Endothelial cell of umbilical vein (primary cell): ENCODE results near the gene PCGF3. TPM values are rescaled to one million over a fixed set of nuclear protein-coding genes. Genes with fewer than 3 reads are reported as not detected.

Source experiments
- BruUV-seq: library from RNA; stranded (reverse); fragments of 400-500 nt; replicated peaks from 2 replicates; lab custom pipeline; 2021; lab: Mats Ljungman, UMichigan
- CTCF ChIA-PET: fragments of 300-600, 350-600 bp; sonication (Branson Sonifier 250); formaldehyde crosslinking; loops from one replicate; lab custom pipeline; 2021; ENCODE audit warnings: antibody characterized with exemption, inconsistent platforms; lab: Charles Lee
- POLR2A ChIA-PET: fragments of 300-600, 350-600 bp; sonication (Branson Sonifier 250); formaldehyde crosslinking; loops from one replicate; lab custom pipeline; 2021; ENCODE audit warnings: antibody characterized with exemption, inconsistent platforms; lab: Charles Lee
- DNase-seq: peaks from one replicate; pipeline ENCODE4 v3.0.0-alpha.2; 2011; ENCODE audit warnings: low read depth, low spot score
- FAIRE-seq: peaks from 2 replicates; lab custom pipeline; 2011; peaks lifted over from hg19 to GRCh38; lab: Jason Lieb, UNC
- H2AFZ ChIP-seq: 2 replicates; pipeline ENCODE4 v1.6.0; 2012; ENCODE audit warnings: low read depth, low read length, control low read depth, inconsistent platforms
- H3K27ac ChIP-seq: 2 replicates; pipeline ENCODE4 v1.5.1; 2011; ENCODE audit warnings: low read depth, mild to moderate bottlenecking, control low read depth, low read length, moderate library complexity; ENCODE audit not compliant: insufficient read depth
- H3K27me3 ChIP-seq, 2 experiments: 2 replicates each; pipeline versions ENCODE4 v1.6.0 to v1.6.1; 2011; ENCODE audit warnings: low read length in 2 of 2, mixed read lengths in 1 of 2; ENCODE audit not compliant: control insufficient read depth in 2 of 2, insufficient read depth in 2 of 2
- H3K36me3 ChIP-seq, 2 experiments: 2 replicates in 1 of 2; 3 replicates in 1 of 2; pipeline ENCODE4 v1.5.1; 2011; ENCODE audit warnings: low read length in 2 of 2, mild to moderate bottlenecking in 1 of 2, moderate library complexity in 1 of 2; ENCODE audit not compliant: control insufficient read depth in 2 of 2, insufficient read depth in 2 of 2; ENCODE audit errors: extremely low read depth in 1 of 2
- H3K4me1 ChIP-seq: 3 replicates; pipeline ENCODE4 v1.5.1; 2011; ENCODE audit warnings: mild to moderate bottlenecking, low read length; ENCODE audit not compliant: control insufficient read depth, insufficient read depth; ENCODE audit errors: extremely low read depth
- H3K4me2 ChIP-seq: 2 replicates; pipeline ENCODE4 v1.6.1; 2011; ENCODE audit warnings: low read length, control low read depth, mixed read lengths; ENCODE audit not compliant: insufficient read depth
- H3K4me3 ChIP-seq, 3 experiments: fragments of 200-600 bp in 1 of 3; sonication (generic), shearing (Covaris generic) in 1 of 3; replicated peaks in 1 of 3; 2 replicates each; pipeline ENCODE4 v1.5.1; 2011 to 2016; ENCODE audit warnings: control low read depth in 3 of 3, low read length in 3 of 3, mild to moderate bottlenecking in 2 of 3, inconsistent platforms in 1 of 3, low read depth in 1 of 3, moderate library complexity in 1 of 3; ENCODE audit not compliant: insufficient read depth in 1 of 3
- H3K79me2 ChIP-seq: 2 replicates; pipeline ENCODE4 v1.6.0; 2012; ENCODE audit warnings: low read length, inconsistent platforms; ENCODE audit not compliant: control insufficient read depth, insufficient read depth
- H3K9ac ChIP-seq: replicated peaks from 2 replicates; pipeline ENCODE3; 2011; ENCODE audit warnings: low read length, control low read depth; ENCODE audit not compliant: insufficient read depth; ENCODE audit errors: extremely low read depth
- H3K9me1 ChIP-seq: replicated peaks from 3 replicates; pipeline ENCODE4 v1.6.0; 2011; ENCODE audit warnings: mild to moderate bottlenecking, low read length; ENCODE audit not compliant: control insufficient read depth, insufficient read depth; ENCODE audit errors: extremely low read depth
- H3K9me3 ChIP-seq: replicated peaks from 2 replicates; pipeline ENCODE4 v1.5.1; 2012; ENCODE audit warnings: low read length, inconsistent platforms; ENCODE audit not compliant: control insufficient read depth, insufficient read depth
- H4K20me1 ChIP-seq: replicated peaks from 2 replicates; pipeline ENCODE3; 2011; ENCODE audit warnings: mild to moderate bottlenecking, low read length; ENCODE audit not compliant: control insufficient read depth, insufficient read depth; ENCODE audit errors: extremely low read depth
- EZH2 ChIP-seq: IDR thresholded peaks from 2 replicates; pipeline ENCODE4 v1.6.1; 2012; ENCODE audit warnings: borderline replicate concordance, low read depth, mild to moderate bottlenecking, moderate library complexity, low read length, inconsistent platforms; ENCODE audit not compliant: severe bottlenecking
- FOS ChIP-seq: IDR thresholded peaks from 2 replicates; pipeline ENCODE4 v1.6.1; 2011; ENCODE audit warnings: mild to moderate bottlenecking, low read length, moderate library complexity, borderline replicate concordance; ENCODE audit not compliant: insufficient read depth
- GATA2 ChIP-seq: IDR thresholded peaks from 2 replicates; pipeline ENCODE4 v1.7.0; 2011; ENCODE audit warnings: low read depth, mild to moderate bottlenecking, moderate library complexity, mixed read lengths, low read length; ENCODE audit not compliant: insufficient read length, insufficient read depth
- JUN ChIP-seq: IDR thresholded peaks from 2 replicates; pipeline ENCODE4 v1.6.1; 2011; ENCODE audit warnings: borderline replicate concordance, low read depth; ENCODE audit not compliant: insufficient read length, insufficient read depth
- MYC ChIP-seq: IDR thresholded peaks from one replicate; pipeline ENCODE4 v1.6.1; 2011; ENCODE audit warnings: mild to moderate bottlenecking, low read depth, low read length
- POLR2A ChIP-seq: IDR thresholded peaks from 2 replicates; pipeline ENCODE4 v1.6.1; 2012; ENCODE audit warnings: low read depth, mild to moderate bottlenecking, control low read depth, low read length
- POLR2AphosphoS5 ChIP-seq: IDR thresholded peaks from 2 replicates; pipeline ENCODE4 v1.6.1; 2012; ENCODE audit warnings: low read depth, mild to moderate bottlenecking, control low read depth, low read length, moderate library complexity; ENCODE audit not compliant: insufficient read depth
- dilution Hi-C: fragments of 300-500 bp; cut with MboI; formaldehyde crosslinking; loops from one replicate; pipeline ENCODE4 v1.15.0; 2019; ENCODE audit warnings: low sequenced_read_pairs; ENCODE audit not compliant: extremely low pct_ligation_motif_present
- intact Hi-C: fragments of 100-400 bp; cut with micrococcal nuclease; formaldehyde crosslinking; loops from one replicate; pipeline ENCODE4 v1.10.0; 2022
- polyA plus RNA-seq, 4 experiments: library from polyadenylated mRNA; depleted of rRNA in 3 of 4; stranded (reverse) in 3 of 4; unstranded in 1 of 4; fragments of >200 nt; gene quantifications; 2 replicates each; pipeline versions ENCODE4 v1.2.1 to v1.2.3, GENCODE V29; 2011 to 2012; ENCODE audit warnings: missing spikeins in 1 of 4
- total RNA-seq: library from RNA; stranded (reverse); gene quantifications from 2 replicates; pipeline ENCODE4 v1.2.3, GENCODE V29; 2021
- TF ChIP-seq, protein P1 (sequence below), 2 donors: IDR thresholded peaks; 1 replicate in 1 of 2; 2 replicates in 1 of 2; pipeline ENCODE4 v1.5.1; 2011; ENCODE audit warnings: low read length in 2 of 2, mild to moderate bottlenecking in 2 of 2, moderate library complexity in 2 of 2, control low read depth in 1 of 2, inconsistent platforms in 1 of 2, low read depth in 1 of 2; ENCODE audit not compliant: insufficient read depth in 1 of 2; ENCODE audit errors: extremely low read depth in 1 of 2
- TF ChIP-seq, protein P2 (sequence below): IDR thresholded peaks from 2 replicates; pipeline ENCODE4 v1.6.1; 2011; ENCODE audit not compliant: insufficient read depth, insufficient read length

PCGF3 gene
- total and polyA plus RNA-seq, 2 donors (not counting 3 experiments of a cell fraction or from before 2014, with no cell fraction given): 70.2 to 91.8 TPM

GRCh38 chr4:815464-816146 lies 110.0 kb downstream of the PCGF3 start:
- no peak overlapping the region for H3K4me3 ChIP-seq
- no peaks in the 10 kb centered on the region for H3K4me1 ChIP-seq
- BruUV-seq: no TSS peak
- peaks cover 8 to 9% of the 10 kb centered on the region in 2 experiments for H3K27me3 ChIP-seq
- CTCF ChIA-PET: interaction anchor here (0.7 to 1.9 kb wide), 2 partner anchors 21 to 130 kb away, joined by 3 to 6 read pairs; no protein-coding TSS in a partner anchor
- POLR2A ChIA-PET: no interaction called here
- no peaks in the 10 kb centered on the region for H3K9me1 ChIP-seq
- no peaks in the 10 kb centered on the region for H3K36me3 ChIP-seq
- H3K4me2 ChIP-seq: no peak overlapping the region
- no peaks in the 10 kb centered on the region for H4K20me1 ChIP-seq
- no peak for DNase-seq
- H3K27ac ChIP-seq: no peak overlapping the region
- FAIRE-seq: no peak
- H2AFZ ChIP-seq: no peak overlapping the region
- intact Hi-C loops (no loop called here), dilution Hi-C loops (no loop called here)
- no peak for TF ChIP-seq FOS
- TF ChIP-seq GATA2: no peak
- TF ChIP-seq EZH2: no peak
- no peak for TF ChIP-seq POLR2A
- TF ChIP-seq, protein P1, sequence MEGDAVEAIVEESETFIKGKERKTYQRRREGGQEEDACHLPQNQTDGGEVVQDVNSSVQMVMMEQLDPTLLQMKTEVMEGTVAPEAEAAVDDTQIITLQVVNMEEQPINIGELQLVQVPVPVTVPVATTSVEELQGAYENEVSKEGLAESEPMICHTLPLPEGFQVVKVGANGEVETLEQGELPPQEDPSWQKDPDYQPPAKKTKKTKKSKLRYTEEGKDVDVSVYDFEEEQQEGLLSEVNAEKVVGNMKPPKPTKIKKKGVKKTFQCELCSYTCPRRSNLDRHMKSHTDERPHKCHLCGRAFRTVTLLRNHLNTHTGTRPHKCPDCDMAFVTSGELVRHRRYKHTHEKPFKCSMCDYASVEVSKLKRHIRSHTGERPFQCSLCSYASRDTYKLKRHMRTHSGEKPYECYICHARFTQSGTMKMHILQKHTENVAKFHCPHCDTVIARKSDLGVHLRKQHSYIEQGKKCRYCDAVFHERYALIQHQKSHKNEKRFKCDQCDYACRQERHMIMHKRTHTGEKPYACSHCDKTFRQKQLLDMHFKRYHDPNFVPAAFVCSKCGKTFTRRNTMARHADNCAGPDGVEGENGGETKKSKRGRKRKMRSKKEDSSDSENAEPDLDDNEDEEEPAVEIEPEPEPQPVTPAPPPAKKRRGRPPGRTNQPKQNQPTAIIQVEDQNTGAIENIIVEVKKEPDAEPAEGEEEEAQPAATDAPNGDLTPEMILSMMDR (IDR thresholded peaks at IDR 0.05; ENCODE audit: extremely low read depth in 1 of 2, insufficient read depth in 1 of 2, low read depth in 1 of 2, low read length in 2 of 2): no peak
- TF ChIP-seq JUN: no peak
- TF ChIP-seq, protein P2, sequence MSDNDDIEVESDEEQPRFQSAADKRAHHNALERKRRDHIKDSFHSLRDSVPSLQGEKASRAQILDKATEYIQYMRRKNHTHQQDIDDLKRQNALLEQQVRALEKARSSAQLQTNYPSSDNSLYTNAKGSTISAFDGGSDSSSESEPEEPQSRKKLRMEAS: no peak
- TF ChIP-seq MYC: no peak
- no peak for TF ChIP-seq POLR2AphosphoS5
- H3K79me2 ChIP-seq: no peaks in the 10 kb centered on the region
- no peak overlapping the region for H3K9ac ChIP-seq
- no peaks in the 10 kb centered on the region for H3K9me3 ChIP-seq
